IPS DF 4.7 (cell line): ENCODE data around the gene ELOVL2.
"Not testable (repeated sequence)": the region's sequence is repeated elsewhere in the genome, so short reads cannot be mapped to it uniquely, and the experiment has no call there.

Experiments
- DNase-seq: peaks from one replicate; pipeline ENCODE4 v3.0.0-alpha.2; 2013; ENCODE audit warnings: low spot score; ENCODE audit errors: extremely low read depth

The ELOVL2 gene, protein sequence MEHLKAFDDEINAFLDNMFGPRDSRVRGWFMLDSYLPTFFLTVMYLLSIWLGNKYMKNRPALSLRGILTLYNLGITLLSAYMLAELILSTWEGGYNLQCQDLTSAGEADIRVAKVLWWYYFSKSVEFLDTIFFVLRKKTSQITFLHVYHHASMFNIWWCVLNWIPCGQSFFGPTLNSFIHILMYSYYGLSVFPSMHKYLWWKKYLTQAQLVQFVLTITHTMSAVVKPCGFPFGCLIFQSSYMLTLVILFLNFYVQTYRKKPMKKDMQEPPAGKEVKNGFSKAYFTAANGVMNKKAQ

DNA sequence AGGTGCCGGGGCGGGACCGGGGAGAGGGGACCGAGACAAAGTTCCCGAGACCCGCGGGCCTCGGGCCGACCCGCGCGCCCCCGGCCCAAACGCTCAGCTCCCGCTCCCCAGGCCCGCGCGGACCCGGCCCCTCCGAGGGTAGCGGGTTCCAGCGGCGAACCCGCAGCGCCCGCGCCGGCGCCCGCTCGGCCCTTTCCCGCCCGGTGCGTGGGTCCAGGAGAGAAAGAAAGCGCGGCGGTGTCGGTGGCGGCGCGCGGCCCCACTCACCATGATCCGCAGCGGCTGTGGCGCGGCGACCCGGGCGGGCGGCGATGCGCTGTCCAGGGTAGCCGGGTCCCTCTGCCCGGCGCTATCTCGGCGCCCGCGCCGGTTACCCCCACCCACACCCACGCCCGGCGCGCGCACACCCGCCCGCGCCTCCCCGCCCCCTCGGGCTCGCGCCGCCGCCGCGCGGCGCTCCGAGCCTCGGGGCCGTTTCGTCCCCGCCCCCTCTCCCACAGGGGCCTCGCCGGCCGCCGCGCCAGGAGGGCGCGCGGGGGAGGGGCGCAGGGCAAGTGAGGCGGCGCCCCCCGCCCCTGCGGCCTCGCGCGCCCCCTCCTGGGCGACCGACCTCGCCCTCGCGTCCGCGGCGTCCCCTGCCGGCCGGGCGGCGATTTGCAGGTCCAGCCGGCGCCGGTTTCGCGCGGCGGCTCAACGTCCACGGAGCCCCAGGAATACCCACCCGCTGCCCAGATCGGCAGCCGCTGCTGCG lies at the start of gene ELOVL2:
Gene ELOVL2 (minus strand): TSS at position 345 of the 751 bp plus-strand sequence. CDS start 75 bp downstream, at position 270.
- no peak for DNase-seq

- no peak for DNase-seq
Measured at GRCh38 chr6:11093376-11093625, 49.2 kb upstream of the ELOVL2 start.

DNA sequence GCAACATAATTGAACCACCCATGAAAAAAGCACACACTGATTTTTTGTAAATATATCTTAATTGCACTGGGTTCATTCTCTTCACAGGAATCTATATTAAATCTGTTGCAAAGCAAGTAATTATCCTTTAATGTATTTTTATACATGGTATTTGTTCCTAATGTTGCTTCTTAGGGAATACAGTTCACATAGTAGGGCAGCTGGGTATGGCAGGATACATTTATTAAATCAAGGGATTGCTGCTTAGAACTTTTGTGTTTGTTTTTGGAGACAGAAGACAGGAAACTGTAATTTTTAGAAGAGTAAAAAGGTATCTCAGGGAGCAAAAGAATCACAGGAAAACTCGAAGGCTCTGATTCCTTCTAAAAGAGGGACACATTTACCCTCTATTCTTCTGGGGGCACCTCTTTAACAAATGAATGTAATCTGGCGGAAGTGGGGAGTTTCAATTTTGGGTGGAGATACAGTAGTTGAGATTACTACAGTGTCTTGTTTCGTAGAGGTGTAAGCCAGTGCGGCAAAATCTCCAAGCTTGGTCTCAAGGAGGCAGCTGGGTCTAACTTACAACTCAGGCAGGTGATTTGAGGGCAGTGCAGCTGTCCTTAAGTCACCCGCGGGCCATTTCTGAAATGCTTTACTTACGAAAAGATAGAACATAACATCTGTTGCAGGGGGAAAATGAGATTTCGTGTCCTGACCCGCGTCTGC lies 48.7 kb upstream of the ELOVL2 start:
- no peak for DNase-seq

DNA sequence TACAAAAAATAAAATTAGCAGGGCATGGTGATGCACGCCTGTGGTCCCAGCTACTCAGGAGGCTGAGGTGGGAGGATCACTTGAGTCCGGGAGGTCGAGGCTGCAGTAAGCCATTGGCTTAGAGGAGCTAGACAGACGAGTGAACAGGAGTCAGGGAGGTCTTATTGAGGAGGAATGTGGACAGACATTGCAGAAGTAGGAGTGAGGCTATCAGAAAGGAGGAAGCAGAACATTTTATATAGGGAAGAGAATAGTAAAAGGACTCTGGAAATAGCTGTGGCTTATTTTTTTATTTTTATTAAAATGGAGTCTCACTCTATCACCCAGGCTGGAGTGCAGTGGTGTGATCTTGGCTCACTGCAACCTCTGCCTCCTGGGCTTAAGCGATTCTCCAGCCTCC lies 47.0 kb upstream of the ELOVL2 start:
- DNase-seq = not testable (repeated sequence)

- no peak for DNase-seq
Measured at GRCh38 chr6:11089695-11090094, 45.6 kb upstream of the ELOVL2 start.

GRCh38 chr6:11087141-11087812 lies 43.2 kb upstream of the ELOVL2 start:
- DNase-seq = not testable (repeated sequence)

GRCh38 chr6:11085758-11086435 lies 41.8 kb upstream of the ELOVL2 start:
- no peak for DNase-seq

- DNase-seq = no peak
Measured at GRCh38 chr6:11083956-11084355, 39.9 kb upstream of the ELOVL2 start.

DNA sequence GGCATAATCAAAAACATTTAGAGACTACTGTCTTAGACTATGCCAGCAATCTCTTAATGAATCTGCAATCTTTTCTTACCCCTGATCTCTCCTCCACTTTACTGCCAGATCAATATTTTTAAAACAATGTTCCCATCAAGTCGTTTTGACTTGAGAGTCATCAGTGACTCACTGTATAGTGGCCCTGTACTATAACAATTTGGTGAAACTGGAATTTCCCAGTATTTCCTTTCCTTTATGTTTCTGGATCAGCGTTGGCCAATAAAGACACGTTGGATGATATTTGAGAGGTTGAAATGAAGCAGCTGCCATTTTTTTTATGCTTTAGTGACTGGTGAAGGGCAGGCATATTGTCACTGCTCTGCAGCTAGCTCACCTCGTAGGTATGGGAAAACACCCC lies 39.4 kb upstream of the ELOVL2 start:
- DNase-seq = no peak

DNA sequence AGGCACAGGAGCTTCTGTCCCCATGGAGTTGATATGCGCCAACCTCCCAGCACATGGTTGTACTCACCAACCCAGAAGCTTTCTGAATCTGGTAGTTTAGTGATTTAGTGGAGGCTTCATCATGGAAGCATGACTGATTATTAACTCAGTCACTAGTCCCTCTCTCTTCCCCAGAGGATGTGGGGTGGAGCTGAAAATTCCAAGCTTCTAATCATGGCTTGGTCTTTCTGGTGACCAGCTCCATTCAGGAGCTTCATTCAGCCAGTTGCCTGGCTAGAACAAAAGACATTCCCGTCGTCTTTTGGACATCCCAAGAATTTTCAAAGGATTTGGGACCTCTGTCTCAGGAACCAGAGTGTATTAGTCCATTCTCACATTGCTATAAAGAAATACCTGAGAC lies 36.2 kb upstream of the ELOVL2 start:
- DNase-seq = no peak

DNA sequence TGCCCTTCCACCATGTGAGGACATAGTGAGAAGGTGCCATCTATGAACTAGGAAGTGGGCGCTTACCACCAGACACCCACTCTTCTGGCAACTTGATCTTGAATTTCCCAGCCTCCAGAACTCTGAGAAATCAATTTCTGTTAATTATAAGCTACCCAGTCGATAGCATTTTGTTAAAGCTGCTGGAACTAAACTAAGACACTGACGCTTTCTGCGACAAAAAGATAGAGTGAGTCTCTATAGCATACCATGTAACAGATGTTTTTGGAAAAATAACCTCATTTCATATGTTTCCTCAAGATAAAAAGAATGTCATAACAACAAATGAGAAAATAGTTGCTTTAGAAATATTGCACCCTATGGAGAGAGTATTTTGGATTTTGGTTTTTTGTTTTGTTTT lies 34.2 kb upstream of the ELOVL2 start:
- no peak for DNase-seq

DNA sequence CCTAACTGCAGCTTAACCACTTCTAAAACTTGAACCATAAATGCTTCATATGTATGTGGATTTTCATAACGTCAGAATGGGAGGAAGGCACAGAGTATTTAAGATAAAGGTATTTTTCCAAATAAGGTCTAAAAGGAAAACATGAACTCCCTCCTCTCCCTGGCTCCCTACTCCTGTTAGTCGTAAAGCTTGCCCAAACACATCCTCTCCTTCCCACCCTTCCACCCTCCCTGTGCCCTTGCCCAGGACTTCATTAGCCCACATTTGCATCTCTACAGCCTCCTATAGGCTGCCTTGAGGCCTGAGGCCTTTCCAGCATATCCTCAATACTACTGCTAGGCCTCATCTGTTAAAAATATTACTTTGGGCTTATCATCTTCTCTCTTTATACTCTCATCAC lies 32.4 kb upstream of the ELOVL2 start:
- no peak for DNase-seq

DNA sequence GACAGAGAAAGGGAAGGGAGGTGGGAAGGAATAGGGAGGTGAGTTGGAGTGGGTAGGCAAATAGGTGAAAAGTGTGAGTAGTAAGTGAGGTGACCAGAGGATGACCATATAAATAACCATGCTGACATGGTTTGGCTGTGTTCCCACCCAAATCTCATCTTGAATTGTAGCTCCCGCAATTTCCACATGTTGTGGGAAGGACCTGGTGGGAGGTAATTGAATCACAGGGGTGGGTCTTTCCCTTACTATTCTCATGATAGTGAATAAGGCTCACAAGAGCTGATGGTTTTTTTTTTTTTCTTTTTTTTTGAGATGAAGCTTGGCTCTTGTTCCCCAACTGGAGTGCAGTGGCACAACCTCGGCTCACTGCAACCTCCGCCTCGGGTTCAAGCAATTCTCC lies 28.0 kb upstream of the ELOVL2 start:
- DNase-seq = no peak

- no peak for DNase-seq
Measured at GRCh38 chr6:11069760-11070159, 25.7 kb upstream of the ELOVL2 start.

- no peak for DNase-seq
Measured at GRCh38 chr6:11067348-11067747, 23.2 kb upstream of the ELOVL2 start.

DNA sequence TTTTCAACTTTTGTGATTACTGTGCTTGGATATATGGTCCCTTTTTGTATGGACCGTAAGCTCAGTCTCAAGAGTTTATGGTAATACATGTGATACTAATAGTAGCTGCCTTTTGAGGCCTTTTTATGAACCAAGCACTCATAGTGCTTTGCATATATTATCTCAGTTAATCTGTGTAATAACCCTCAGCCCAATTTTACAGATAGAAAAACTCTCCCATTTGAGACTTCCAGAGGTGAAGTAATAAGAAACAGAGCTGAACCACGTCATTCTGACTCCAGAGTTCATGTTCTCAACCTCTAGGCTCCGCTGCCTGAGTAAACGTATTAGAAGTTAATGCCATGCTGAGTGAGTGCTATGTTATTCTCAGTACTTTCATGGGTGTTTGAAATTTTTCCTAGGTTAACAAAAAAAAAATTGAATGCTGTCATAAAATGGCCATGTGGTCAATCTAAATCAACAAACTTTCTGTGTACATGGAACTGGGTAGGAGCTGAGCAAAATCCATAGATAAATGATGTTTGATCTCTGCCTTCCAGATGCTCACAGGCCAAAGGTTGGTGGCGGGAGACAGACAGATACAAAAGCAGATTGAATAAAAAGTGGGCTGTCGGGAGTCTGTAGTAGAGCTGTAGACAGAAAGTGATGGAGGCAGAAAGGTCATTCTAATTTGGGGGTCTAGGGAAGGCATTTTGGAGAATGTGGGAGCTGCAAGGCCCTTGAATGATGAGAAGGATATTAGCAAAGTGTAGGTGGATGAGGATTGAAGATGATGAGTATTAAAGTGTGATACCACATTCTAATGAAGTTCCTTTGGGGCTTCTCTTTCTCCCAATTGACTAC lies 22.6 kb upstream of the ELOVL2 start:
- DNase-seq = no peak

DNA sequence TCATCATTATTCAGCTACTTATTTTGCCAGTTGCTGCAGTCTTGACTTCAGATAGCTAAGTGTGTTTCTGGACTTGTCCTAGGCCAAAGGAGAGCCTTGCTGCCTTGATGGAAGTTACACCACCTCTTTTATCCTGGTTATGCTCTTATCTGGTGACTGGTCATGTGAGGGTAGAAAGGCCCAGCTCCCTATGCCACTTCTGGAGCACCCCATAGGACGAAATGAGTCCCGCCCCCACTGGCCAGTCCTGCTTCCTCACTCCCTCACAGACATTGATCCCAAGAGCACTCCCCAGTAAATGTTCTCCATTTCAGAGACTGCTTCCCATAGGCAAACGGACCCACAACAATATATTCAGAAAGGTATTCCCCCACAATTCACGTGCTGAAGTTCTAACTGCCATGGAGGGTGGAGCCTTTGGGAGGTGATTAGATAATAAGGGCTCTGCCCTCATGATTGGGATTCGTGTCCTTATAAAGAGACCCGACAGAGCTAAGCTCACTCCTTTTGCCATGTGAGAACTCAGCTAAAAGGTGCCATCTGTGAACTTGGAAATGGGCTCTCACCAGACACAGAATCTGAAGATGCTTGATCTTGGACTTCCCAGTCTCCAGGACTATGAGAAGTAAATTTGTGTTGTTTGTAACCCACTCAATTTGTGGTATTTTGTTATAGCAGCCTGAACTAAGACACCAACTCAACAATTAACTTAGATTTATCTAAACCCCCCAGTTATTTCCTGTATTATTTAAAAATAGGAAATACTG lies 21.5 kb upstream of the ELOVL2 start:
- no peak for DNase-seq

DNA sequence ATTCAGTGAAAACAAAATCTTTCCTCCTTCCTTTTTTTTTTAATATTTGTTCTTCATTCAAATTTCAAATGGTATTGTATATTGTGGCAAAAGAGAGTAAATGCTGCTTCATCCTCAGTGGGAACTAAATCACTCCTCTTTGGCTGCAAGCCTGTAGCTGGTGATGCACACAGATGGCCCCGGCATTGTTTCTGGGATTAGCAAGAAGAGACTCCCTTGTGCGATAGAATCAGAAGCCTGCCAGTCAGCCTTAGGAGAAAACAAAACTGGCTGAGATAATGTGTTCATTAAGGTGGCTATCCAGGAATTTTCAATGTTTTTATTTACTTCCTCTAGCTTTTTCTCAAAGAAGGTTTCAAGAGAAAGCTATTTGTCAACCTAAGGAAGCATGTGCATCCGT lies 20.7 kb upstream of the ELOVL2 start:
- DNase-seq = no peak

DNA sequence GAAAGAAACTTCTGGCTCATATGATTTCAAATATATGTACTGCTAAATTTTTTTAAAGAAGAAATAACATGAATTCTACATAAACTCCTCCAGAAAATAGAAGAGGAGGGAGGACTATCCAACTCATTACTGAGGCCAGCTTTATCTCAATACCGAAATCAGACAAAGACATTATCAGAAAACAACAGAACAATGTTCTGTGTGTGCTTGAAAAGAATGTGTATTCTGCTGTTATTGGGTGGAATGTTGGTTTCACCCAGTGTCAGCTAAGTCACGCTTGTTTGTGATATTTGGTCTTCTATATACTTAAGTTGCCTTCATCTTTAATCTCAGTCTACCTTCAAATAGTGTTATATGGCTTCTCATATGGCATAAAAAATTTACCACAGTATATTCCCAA lies 18.6 kb upstream of the ELOVL2 start:
- DNase-seq = no peak

DNA sequence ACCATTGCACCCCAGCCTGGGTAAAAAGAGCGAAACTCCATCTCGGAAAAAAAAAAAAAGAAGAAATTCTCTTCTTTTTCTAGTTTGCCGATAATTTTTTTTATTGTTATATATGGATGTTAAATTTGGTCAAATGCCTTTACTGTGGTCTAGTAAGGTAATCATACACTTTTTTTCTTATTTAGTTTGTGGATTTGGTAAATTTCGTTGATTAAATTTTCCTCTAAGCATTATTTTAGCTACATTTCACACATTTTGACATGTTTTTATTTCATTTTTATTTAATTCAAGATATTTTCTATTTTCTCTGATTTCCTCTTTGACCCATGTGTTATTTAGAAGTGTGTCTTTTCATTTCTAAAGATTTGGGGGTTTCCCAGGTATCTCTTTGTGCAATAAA lies 18.0 kb upstream of the ELOVL2 start:
- no peak for DNase-seq
